GM12874 (cell line): Measurements from ENCODE around the gene DAPK3.
A peak's percentile ranks its signal among the peaks of the same experiment; 100 is the strongest.

Experiments used
- TF ChIP-seq, protein P1 (sequence below): IDR thresholded peaks from 2 replicates; pipeline ENCODE4 v1.5.1; 2011; ENCODE audit warnings: low read depth, mild to moderate bottlenecking, control low read depth, low read length, moderate library complexity; ENCODE audit not compliant: insufficient read depth

Gene DAPK3

GRCh38 chr19:3986260-3987041, 15.6 kb upstream of the DAPK3 start:
- TF ChIP-seq, protein P1, sequence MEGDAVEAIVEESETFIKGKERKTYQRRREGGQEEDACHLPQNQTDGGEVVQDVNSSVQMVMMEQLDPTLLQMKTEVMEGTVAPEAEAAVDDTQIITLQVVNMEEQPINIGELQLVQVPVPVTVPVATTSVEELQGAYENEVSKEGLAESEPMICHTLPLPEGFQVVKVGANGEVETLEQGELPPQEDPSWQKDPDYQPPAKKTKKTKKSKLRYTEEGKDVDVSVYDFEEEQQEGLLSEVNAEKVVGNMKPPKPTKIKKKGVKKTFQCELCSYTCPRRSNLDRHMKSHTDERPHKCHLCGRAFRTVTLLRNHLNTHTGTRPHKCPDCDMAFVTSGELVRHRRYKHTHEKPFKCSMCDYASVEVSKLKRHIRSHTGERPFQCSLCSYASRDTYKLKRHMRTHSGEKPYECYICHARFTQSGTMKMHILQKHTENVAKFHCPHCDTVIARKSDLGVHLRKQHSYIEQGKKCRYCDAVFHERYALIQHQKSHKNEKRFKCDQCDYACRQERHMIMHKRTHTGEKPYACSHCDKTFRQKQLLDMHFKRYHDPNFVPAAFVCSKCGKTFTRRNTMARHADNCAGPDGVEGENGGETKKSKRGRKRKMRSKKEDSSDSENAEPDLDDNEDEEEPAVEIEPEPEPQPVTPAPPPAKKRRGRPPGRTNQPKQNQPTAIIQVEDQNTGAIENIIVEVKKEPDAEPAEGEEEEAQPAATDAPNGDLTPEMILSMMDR = peak; percentile 58

DNA sequence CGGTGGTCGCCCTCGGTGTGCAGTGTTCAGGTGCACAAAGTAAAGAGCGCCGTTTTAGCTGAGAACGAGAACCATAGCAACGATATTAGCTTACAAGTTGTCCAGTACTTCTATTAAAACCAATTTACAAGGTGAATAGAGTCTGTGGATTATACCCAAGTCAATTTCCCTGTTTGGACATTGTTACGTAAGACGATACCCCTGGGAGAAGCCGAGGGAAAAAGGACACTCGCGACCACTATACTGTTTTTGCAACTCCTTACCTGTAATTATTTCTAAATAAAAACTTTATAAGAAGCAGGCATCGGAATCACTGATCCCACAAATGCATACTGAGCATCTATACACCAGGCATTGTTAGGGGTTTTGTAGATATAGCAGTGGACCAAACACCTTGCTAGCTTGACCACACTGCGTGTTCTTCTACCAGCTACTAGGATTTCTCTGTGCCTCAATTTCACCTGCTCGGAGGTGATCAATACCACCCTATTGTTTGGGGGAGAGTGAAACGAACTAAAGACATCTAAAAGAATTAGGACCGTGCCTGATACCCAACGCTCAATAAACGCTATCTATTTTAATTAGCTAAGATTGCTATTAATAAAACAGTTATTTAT, 14.9 kb upstream of the DAPK3 start:
- TF ChIP-seq, protein P1 = no peak

DNA sequence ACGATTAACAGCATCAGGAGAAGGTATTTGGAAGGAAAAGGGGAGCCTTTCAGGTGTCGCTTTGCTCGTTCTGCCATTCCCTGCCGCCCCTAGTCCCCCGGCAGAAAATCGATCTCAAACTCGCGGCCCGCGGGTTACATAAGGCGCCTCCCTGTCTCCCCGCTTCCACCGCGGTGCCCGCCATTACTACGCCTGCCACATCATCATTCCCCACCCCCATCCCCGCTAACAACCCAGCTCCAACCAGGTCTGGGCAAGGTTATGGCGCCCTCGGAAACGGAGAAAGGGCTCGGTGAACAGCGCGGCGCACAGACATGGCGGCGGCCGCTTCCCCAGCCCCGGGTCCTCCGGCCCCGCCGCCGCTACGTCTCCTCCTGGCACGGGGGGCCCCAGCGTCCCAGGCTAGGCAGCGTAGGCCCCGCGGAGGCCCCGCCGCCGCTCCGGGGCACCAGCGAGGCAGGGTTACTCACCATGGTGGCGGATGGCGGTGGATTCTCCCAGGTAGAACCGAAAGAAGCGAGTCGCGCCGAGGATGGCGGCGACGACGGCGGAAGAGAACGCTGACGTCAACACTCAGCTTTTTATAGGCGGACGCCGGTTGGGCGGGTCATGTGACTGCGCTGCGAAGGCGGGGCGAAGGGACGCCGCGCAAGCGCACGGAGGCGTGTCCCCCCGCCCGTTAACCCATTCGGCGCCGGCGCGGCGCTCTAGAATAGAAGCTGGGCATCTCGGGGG, 14.2 kb upstream of the DAPK3 start, which contains the start of gene EEF2:
Gene EEF2 (minus strand): TSS at position 556 of the 735 bp plus-strand sequence. CDS start 83 bp downstream, at position 473.
- TF ChIP-seq, protein P1 = no peak

- TF ChIP-seq, protein P1 = no peak
Observed at GRCh38 chr19:3984584-3984907, 13.6 kb upstream of the DAPK3 start.

DNA sequence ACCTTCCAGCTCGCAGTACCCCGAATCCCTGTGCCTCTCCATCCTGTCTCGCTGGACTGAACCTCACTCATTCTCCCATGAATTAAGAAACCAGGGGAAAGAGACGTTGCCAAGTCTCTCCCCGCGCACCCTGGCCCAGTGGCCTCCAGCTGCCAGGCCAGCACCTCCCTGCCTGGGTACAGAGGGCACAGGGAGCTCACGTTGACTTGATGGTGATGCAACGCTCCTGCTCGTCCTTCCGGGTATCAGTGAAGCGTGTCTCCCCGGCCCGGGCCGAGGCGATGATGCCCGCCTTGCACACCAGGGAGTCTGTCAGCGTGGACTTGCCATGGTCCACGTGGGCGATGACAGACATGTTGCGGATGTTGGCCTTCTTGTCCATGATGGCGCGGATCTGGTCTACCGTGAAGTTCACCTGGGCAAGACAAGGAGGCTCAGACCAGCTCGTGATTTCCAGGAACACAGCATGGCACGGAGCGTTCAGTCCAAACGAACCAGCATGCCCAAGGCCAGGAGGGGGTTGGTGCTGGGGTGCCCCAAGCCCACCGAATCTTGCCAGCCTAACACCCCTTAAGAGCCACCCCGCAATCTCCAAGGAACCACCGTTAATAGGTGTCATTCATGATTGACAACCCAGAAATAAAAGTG, 13.2 kb upstream of the DAPK3 start:
- TF ChIP-seq, protein P1 = no peak

GRCh38 chr19:3983542-3983914, 12.6 kb upstream of the DAPK3 start:
- TF ChIP-seq, protein P1 = no peak

DNA sequence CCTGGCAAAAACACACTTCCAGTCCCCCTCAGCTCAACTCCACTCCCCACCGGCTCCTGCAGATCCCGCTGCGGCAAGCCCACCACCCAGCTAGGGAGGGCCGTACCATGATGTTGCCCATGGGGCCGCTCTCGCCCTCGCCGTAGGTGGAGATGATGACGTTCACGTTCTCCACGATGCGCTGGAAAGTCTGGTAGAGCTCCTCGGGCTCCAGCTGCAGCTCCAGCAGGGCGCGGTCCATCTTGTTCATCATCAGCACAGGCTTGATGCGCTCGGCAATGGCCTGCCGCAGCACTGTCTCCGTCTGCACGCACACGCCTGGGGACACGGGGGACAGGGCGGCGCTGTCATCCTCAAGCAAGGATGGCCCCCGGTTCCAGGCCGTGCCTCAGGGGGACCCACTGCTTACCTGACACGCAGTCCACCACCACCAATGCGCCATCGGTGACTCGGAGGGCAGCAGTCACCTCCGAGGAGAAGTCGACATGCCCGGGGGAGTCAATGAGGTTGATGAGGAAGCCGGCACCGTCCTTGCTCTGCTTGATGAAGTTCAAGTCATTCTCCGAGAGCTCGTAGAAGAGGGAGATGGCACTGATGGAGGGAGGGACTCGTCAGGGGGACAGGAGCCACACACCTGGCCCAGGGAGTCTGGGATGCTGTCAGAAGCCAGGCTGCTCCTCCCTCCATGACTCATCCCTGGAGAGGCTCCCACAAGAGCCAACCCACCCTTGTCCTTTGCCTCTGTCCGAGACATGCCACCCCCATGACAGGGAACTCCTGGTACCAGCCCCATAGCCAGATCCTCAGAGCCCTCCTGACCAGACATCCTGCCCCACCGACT, 12.0 kb upstream of the DAPK3 start:
- TF ChIP-seq, protein P1 = no peak
